ENCODE measurements around the gene ANK3. TPM values are rescaled to one million over a fixed set of nuclear protein-coding genes. Genes with fewer than 3 reads are reported as not detected.

Gene ANK3
- total RNA-seq, 1 donor from 2014 or later: 4.0 TPM

DNA sequence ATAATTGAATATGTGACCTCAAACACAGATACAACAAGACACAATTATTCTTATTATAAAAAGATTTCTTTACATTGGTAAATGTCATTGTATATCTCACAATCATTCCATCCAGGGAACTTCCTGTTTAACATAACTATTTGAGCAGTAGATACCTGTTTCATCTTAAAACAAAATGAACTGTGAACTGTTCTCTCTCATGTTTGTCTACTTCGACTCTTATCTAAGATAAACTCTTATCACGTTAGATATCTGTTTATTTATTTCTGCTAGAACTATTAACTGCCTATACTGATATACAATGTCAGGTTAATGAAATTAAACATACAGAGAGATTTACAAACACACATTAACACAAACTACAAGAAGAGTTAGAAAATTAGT is 20.1 kb downstream of the ANK3 start:
- Mint-ChIP-seq H3K36me3 (ENCODE audit: low read depth) (no peaks in the 10 kb centered on the region), H3K4me3 (no peak overlapping the region), H3K27me3 (no peaks in the 10 kb centered on the region), H3K27ac (no peak overlapping the region), H3K4me1 (no peaks in the 10 kb centered on the region), H3K9me3 (no peaks in the 10 kb centered on the region)
- TF ChIP-seq, protein P1, sequence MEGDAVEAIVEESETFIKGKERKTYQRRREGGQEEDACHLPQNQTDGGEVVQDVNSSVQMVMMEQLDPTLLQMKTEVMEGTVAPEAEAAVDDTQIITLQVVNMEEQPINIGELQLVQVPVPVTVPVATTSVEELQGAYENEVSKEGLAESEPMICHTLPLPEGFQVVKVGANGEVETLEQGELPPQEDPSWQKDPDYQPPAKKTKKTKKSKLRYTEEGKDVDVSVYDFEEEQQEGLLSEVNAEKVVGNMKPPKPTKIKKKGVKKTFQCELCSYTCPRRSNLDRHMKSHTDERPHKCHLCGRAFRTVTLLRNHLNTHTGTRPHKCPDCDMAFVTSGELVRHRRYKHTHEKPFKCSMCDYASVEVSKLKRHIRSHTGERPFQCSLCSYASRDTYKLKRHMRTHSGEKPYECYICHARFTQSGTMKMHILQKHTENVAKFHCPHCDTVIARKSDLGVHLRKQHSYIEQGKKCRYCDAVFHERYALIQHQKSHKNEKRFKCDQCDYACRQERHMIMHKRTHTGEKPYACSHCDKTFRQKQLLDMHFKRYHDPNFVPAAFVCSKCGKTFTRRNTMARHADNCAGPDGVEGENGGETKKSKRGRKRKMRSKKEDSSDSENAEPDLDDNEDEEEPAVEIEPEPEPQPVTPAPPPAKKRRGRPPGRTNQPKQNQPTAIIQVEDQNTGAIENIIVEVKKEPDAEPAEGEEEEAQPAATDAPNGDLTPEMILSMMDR (IDR thresholded peaks at IDR 0.05): no peak
- DNase-seq (no peak), ATAC-seq (ENCODE audit: low read depth) (no peak)
- intact Hi-C loops (cut with micrococcal nuclease): no loop called here
- ChIA-PET POLR2A (no interaction called here), CTCF (no interaction called here)

DNA sequence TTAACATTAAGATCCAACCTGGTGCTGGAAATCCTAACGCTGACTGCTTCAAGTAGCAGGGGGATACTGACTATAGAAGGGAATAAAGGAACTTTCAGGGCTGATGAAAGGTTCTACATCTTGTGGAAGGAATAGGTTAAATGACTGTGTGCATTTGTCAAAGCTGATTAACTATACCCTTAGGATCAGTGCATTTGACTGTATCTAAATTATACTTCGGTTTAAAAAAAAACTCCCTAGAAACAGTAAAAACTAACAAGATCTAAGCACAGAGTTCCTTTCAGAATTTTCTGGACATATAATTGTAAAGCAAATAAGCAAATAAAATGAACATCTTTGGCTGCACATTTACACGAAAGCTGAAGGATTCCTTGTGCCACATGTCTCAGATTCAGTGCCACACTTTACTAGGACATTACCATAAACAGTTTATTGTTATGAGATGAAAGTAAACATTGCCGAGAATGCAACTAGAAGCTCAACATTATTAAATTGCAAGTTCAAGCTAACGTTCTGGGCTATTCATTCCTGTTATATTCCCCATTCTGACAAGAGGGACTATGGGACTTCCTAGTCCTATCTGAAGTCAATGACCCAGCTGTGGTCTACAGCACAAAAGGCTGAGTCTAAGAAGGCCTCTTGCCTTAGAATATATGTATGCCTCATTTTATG is 20.7 kb downstream of the ANK3 start:
- H3K4me1 Mint-ChIP-seq: peaks cover 3% of the 10 kb centered on the region
- no peaks in the 10 kb centered on the region for H3K36me3 Mint-ChIP-seq (ENCODE audit: low read depth)
- no peak for DNase-seq
- intact Hi-C loops (cut with micrococcal nuclease): no loop called here
- no peak overlapping the region for H3K4me3 Mint-ChIP-seq
- H3K27ac Mint-ChIP-seq: no peak overlapping the region
- ChIA-PET POLR2A (no interaction called here), CTCF (no interaction called here)
- no peak for ATAC-seq (ENCODE audit: low read depth)
- TF ChIP-seq, protein P1 (IDR thresholded peaks at IDR 0.05): no peak
- H3K9me3 Mint-ChIP-seq: no peaks in the 10 kb centered on the region
- H3K27me3 Mint-ChIP-seq: no peaks in the 10 kb centered on the region

- ChIA-PET CTCF (no interaction called here), POLR2A (no interaction called here)
- no peak overlapping the region for H3K4me3 Mint-ChIP-seq
- no peak overlapping the region for H3K27ac Mint-ChIP-seq
- ATAC-seq (ENCODE audit: low read depth): no peak
- no peaks in the 10 kb centered on the region for H3K36me3 Mint-ChIP-seq (ENCODE audit: low read depth)
- DNase-seq: no peak
- H3K27me3 Mint-ChIP-seq: no peaks in the 10 kb centered on the region
- intact Hi-C loops (cut with micrococcal nuclease): no loop called here
- TF ChIP-seq, protein P1 (IDR thresholded peaks at IDR 0.05): no peak
- peaks cover 9% of the 10 kb centered on the region for H3K4me1 Mint-ChIP-seq
- H3K9me3 Mint-ChIP-seq: no peaks in the 10 kb centered on the region
Observed at GRCh38 chr10:60367901-60368300, 21.8 kb downstream of the ANK3 start.

DNA sequence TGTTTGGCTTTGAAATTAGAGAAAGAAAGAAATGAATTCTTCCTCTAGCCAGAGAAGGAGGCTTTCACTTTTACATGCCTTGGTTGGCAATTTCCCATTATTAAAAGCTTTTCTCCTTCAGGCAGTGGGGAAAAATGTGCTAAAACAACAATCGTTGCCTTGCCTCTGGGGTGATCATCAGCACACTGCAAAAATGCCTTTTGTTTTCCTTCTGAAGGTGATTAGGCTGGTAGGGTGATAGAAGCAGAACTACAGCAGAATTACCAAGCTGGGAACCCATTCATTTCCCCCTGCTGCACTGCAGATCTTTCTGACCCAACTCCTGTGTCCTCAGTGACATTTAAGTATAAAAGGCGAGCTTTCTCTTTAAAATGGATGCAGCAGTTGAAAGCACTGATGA is 22.2 kb downstream of the ANK3 start:
- intact Hi-C loops (cut with micrococcal nuclease): no loop called here
- no peaks in the 10 kb centered on the region for H3K9me3 Mint-ChIP-seq
- H3K27me3 Mint-ChIP-seq: no peaks in the 10 kb centered on the region
- no peaks in the 10 kb centered on the region for H3K36me3 Mint-ChIP-seq (ENCODE audit: low read depth)
- H3K4me3 Mint-ChIP-seq: no peak overlapping the region
- CTCF ChIA-PET: no interaction called here
- ATAC-seq (ENCODE audit: low read depth): no peak
- DNase-seq: no peak
- peaks cover 9% of the 10 kb centered on the region for H3K4me1 Mint-ChIP-seq
- POLR2A ChIA-PET: no interaction called here
- TF ChIP-seq, protein P1 (IDR thresholded peaks at IDR 0.05): no peak
- H3K27ac Mint-ChIP-seq: no peak overlapping the region

- Mint-ChIP-seq H3K4me1 (peaks cover 9% of the 10 kb centered on the region), H3K27me3 (no peaks in the 10 kb centered on the region), H3K27ac (no peak overlapping the region), H3K36me3 (ENCODE audit: low read depth) (no peaks in the 10 kb centered on the region), H3K4me3 (no peak overlapping the region), H3K9me3 (no peaks in the 10 kb centered on the region)
- intact Hi-C loops (cut with micrococcal nuclease): no loop called here
- ChIA-PET POLR2A (no interaction called here), CTCF (no interaction called here)
- TF ChIP-seq, protein P1 (IDR thresholded peaks at IDR 0.05): no peak
- no peak for ATAC-seq (ENCODE audit: low read depth)
- DNase-seq: no peak
Observed at GRCh38 chr10:60367024-60367423, 22.7 kb downstream of the ANK3 start.

Data from activated B cell treated with CpG ODN at 0.5 μM for 24 hours (primary cell).